ENCODE data around the gene TMEM175. TPM values are rescaled to one million over a fixed set of nuclear protein-coding genes. Genes with fewer than 3 reads are reported as not detected.

The TMEM175 gene
- total RNA-seq, 1 donor from 2014 or later: 28.0 TPM

DNA sequence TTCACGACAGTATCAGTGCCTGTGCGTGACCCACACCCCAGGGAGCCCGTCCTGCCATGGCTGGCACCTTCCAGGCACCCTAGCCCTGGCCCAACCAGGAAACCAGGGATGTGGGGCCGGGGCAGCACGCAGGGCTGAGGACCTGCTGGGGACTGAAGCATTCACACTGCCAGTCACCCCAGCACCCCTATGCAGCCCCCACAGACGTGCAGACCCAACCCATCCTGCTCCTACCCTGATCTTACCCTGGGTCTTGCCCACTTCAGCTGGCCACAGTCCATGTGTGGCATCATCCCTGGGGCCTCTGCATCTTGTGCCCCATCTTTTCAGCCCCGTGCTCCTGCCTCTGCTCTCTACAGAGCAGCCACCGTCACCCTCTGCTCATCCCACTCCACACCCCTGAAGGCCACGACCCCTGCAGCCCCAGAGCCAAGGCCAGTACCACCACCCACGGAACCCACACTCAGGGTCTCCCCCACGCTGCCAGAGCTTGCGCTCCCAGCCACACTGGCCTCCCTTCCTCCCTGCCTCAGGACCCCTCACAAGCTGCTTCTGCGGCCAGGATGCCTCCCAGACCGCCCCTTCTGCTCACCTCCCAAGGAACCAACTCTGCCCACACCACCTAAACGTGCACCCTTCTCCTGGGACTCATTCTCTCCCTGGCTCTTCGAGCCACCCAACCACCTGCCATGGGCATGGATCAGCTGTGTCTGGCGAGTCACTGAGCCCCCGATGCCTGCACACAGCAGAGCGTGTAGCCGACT lies 25.7 kb upstream of the TMEM175 start:
- H3K36me3 Mint-ChIP-seq: peaks cover 18% of the 10 kb centered on the region
- no peaks in the 10 kb centered on the region for H3K9me3 Mint-ChIP-seq
- no peak for DNase-seq (ENCODE audit: low spot score in 2 of 2, unreplicated experiment in 2 of 2)
- peak overlapping the region; percentile 34 for H3K27ac Mint-ChIP-seq
- H3K27me3 Mint-ChIP-seq (ENCODE audit: low read depth): no peaks in the 10 kb centered on the region
- TF ChIP-seq, protein P1, sequence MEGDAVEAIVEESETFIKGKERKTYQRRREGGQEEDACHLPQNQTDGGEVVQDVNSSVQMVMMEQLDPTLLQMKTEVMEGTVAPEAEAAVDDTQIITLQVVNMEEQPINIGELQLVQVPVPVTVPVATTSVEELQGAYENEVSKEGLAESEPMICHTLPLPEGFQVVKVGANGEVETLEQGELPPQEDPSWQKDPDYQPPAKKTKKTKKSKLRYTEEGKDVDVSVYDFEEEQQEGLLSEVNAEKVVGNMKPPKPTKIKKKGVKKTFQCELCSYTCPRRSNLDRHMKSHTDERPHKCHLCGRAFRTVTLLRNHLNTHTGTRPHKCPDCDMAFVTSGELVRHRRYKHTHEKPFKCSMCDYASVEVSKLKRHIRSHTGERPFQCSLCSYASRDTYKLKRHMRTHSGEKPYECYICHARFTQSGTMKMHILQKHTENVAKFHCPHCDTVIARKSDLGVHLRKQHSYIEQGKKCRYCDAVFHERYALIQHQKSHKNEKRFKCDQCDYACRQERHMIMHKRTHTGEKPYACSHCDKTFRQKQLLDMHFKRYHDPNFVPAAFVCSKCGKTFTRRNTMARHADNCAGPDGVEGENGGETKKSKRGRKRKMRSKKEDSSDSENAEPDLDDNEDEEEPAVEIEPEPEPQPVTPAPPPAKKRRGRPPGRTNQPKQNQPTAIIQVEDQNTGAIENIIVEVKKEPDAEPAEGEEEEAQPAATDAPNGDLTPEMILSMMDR (IDR thresholded peaks at IDR 0.05; ENCODE audit: unreplicated experiment): no peak
- H3K4me1 Mint-ChIP-seq: peaks cover 16% of the 10 kb centered on the region
- H3K4me3 Mint-ChIP-seq: no peak overlapping the region

DNA sequence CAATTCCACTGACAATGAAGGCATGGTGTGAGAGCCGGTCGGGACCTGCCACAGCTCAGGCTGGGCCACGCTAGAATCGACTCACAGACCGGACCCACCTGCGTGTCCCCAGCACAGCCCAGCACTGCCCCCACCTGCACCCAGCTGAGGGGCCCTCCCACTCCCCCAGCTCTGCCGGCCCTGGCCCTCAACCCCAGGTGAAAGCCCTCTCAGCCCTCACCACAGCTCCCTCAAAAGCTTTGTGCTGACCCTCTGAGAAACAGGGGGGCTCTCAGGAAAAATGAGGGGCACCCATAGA lies 25.2 kb upstream of the TMEM175 start:
- TF ChIP-seq, protein P1 (IDR thresholded peaks at IDR 0.05; ENCODE audit: unreplicated experiment): no peak
- Mint-ChIP-seq H3K36me3 (peaks cover 20% of the 10 kb centered on the region), H3K4me1 (peaks cover 16% of the 10 kb centered on the region), H3K4me3 (no peak overlapping the region), H3K27me3 (ENCODE audit: low read depth) (no peaks in the 10 kb centered on the region), H3K9me3 (no peaks in the 10 kb centered on the region), H3K27ac (no peak overlapping the region)
- DNase-seq (ENCODE audit: low spot score in 2 of 2, unreplicated experiment in 2 of 2): no peak

DNA sequence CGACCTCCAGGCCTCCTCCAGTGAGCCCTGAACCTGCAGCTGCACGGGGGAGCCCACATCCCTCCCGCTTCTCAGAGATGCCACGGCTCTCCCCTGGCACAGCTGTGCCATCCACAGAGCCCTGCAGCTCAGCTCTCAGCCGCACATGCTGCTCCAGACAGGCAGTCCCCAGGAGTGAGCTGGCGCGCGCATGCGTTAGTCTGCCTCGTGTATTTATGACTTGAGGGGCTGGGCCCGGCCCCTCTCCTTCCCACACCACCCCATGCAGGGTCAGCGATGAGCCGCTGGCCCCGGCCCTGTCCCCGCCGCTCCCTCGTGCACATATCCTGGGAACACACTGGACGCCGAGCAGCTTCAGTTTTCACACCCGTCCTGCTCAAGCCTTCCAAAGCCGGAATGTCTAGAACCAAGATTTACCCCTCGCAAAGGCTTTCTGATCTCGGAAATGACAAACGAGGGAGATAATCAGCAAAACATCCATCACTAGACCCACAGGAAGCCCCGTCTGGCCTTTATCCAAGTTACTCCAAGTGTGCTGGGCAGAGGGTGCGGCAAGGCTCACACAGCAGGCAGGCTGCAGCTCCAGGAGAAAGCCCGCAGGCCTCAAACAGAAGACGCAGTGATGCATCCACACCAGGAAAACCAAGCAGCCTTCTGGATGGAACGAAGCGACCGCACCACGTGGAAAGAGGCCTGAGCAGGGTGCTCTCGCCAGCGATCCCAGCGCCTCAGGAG lies 24.4 kb upstream of the TMEM175 start:
- Mint-ChIP-seq H3K36me3 (peaks cover 17% of the 10 kb centered on the region), H3K4me1 (peaks cover 16% of the 10 kb centered on the region), H3K27ac (peak overlapping the region; percentile 85), H3K9me3 (no peaks in the 10 kb centered on the region), H3K27me3 (ENCODE audit: low read depth) (no peaks in the 10 kb centered on the region), H3K4me3 (no peak overlapping the region)
- TF ChIP-seq, protein P1 (IDR thresholded peaks at IDR 0.05; ENCODE audit: unreplicated experiment): no peak
- peak in 1 of 2 experiments; percentile 48 for DNase-seq (ENCODE audit: low spot score in 2 of 2, unreplicated experiment in 2 of 2)

DNA sequence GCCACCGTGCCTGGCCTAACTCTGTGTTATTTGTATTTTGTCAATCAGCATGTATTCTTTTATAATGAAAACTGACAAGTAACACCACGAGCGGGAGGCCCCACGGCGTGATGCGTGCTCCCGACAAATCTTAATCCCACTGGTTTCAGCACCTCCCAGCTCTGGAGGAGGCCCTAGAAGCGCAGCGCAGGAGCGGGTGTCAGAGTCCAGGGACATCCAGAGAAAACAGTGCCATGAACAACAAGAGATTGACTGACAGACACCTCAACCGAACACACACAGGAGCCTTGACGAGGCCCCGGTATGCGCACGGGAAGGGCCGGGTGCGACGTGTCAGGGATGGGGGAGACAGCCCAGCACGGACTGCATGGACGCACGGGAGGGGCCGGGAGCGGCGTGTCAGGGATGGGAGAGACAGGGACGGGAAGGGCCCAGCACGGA lies 23.1 kb upstream of the TMEM175 start:
- H3K27ac Mint-ChIP-seq: no peak overlapping the region
- H3K27me3 Mint-ChIP-seq (ENCODE audit: low read depth): no peaks in the 10 kb centered on the region
- peaks cover 16% of the 10 kb centered on the region for H3K4me1 Mint-ChIP-seq
- no peaks in the 10 kb centered on the region for H3K9me3 Mint-ChIP-seq
- TF ChIP-seq, protein P1 (IDR thresholded peaks at IDR 0.05; ENCODE audit: unreplicated experiment): no peak
- no peak for DNase-seq (ENCODE audit: low spot score in 2 of 2, unreplicated experiment in 2 of 2)
- H3K36me3 Mint-ChIP-seq: peaks cover 15% of the 10 kb centered on the region
- H3K4me3 Mint-ChIP-seq: no peak overlapping the region

DNA sequence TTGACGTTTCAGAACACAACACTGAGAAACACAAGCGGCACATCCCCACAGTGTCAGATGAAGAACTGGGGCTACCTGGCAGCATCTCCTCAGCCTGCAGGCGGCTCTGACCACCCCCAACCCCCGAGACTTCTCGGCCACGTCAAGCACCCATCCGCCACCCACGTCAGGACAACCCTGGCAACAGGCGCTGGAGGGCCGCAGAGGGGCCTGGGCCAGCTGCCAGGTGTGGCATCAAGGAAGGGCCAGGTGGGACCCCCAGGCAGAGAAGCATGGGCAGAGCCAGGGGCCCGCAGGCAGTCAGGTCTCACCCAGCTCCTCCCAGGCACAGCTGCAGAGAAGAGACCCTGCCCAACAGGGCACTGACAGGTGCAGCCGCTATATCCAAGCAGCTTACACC lies 22.4 kb upstream of the TMEM175 start:
- no peak overlapping the region for H3K4me3 Mint-ChIP-seq
- DNase-seq (ENCODE audit: low spot score in 2 of 2, unreplicated experiment in 2 of 2): no peak
- TF ChIP-seq, protein P1 (IDR thresholded peaks at IDR 0.05; ENCODE audit: unreplicated experiment): no peak
- H3K36me3 Mint-ChIP-seq: peaks cover 12% of the 10 kb centered on the region
- H3K9me3 Mint-ChIP-seq: no peaks in the 10 kb centered on the region
- peaks cover 16% of the 10 kb centered on the region for H3K4me1 Mint-ChIP-seq
- no peak overlapping the region for H3K27ac Mint-ChIP-seq
- H3K27me3 Mint-ChIP-seq (ENCODE audit: low read depth): no peaks in the 10 kb centered on the region

All from mesothelial cell of epicardium (in vitro differentiated cells).